Naive thymus-derived CD4-positive, alpha-beta T cell (primary cell): ENCODE measurements around the gene F10. TPM values are rescaled to one million over a fixed set of nuclear protein-coding genes. Genes with fewer than 3 reads are reported as not detected.
"Not testable (repeated sequence)": the region's sequence is repeated elsewhere in the genome, so short reads cannot be mapped to it uniquely, and the experiment has no call there.

Source experiments
- ATAC-seq: fragments of 150-1000 bp; cut with Tn5 transposase; 2 replicates; pipeline ENCODE4 v1.10.0; 2021; ENCODE audit warnings: mild to moderate bottlenecking, moderate library complexity
- CTCF ChIA-PET: fragments of 350-600 bp; sonication (Branson Sonifier 250); formaldehyde crosslinking; loops from one replicate; lab custom pipeline; 2021; ENCODE audit warnings: antibody characterized with exemption; lab: Charles Lee
- POLR2A ChIA-PET: fragments of 350-600 bp; sonication (Branson Sonifier 250); formaldehyde crosslinking; loops from one replicate; lab custom pipeline; 2021; ENCODE audit warnings: antibody characterized with exemption, inconsistent platforms; lab: Charles Lee
- DNase-seq, 9 donors: peaks; one replicate each; pipeline versions ENCODE4 v3.0.0 to v3.0.0-alpha.2; 2020 to 2022; ENCODE audit warnings: mixed read lengths in 1 of 9
- H3K27ac ChIP-seq: one replicate; pipeline ENCODE4 v1.7.0; 2013; ENCODE audit warnings: mild to moderate bottlenecking, low read depth, low read length, moderate library complexity
- H3K27me3 ChIP-seq, 2 donors: one replicate each; pipeline ENCODE4 v1.7.0; 2013; ENCODE audit warnings: low read length in 2 of 2, mild to moderate bottlenecking in 2 of 2, moderate library complexity in 2 of 2; ENCODE audit not compliant: control insufficient read depth in 2 of 2, insufficient read depth in 2 of 2
- H3K36me3 ChIP-seq, 3 experiments: 1 replicate in 2 of 3; 2 replicates in 1 of 3; pipeline ENCODE4 v1.7.0; 2013; ENCODE audit warnings: low read length in 3 of 3, mild to moderate bottlenecking in 3 of 3, moderate library complexity in 1 of 3; ENCODE audit not compliant: insufficient read depth in 3 of 3, control insufficient read depth in 2 of 3
- H3K4me1 ChIP-seq, 2 donors: one replicate each; pipeline ENCODE4 v1.7.0; 2013; ENCODE audit warnings: low read length in 2 of 2, mild to moderate bottlenecking in 2 of 2, moderate library complexity in 1 of 2; ENCODE audit not compliant: control insufficient read depth in 2 of 2, insufficient read depth in 2 of 2
- H3K4me3 ChIP-seq: 2 replicates; pipeline ENCODE4 v1.7.0; 2013; ENCODE audit warnings: mild to moderate bottlenecking, low read length
- H3K9me3 ChIP-seq, 3 experiments: 1 replicate in 2 of 3; 2 replicates in 1 of 3; pipeline ENCODE4 v1.7.0; 2013; ENCODE audit warnings: low read length in 3 of 3; ENCODE audit not compliant: control insufficient read depth in 2 of 3
- H3K27ac Mint-ChIP-seq, 9 donors: one replicate each; pipeline ENCODE4 v1.8.0; 2020 to 2022; ENCODE audit warnings: mixed read lengths in 9 of 9, mild to moderate bottlenecking in 8 of 9, moderate library complexity in 5 of 9, inconsistent platforms in 2 of 9
- H3K27me3 Mint-ChIP-seq, 5 donors: one replicate each; pipeline ENCODE4 v1.8.0; 2021 to 2022; ENCODE audit warnings: mixed read lengths in 5 of 5, mild to moderate bottlenecking in 1 of 5
- H3K36me3 Mint-ChIP-seq, 5 donors: one replicate each; pipeline ENCODE4 v1.8.0; 2020 to 2022; ENCODE audit warnings: mixed read lengths in 5 of 5, mild to moderate bottlenecking in 3 of 5, inconsistent platforms in 1 of 5
- H3K4me1 Mint-ChIP-seq, 7 donors: one replicate each; pipeline ENCODE4 v1.8.0; 2020 to 2022; ENCODE audit warnings: mixed read lengths in 7 of 7, mild to moderate bottlenecking in 3 of 7, inconsistent platforms in 1 of 7
- H3K4me3 Mint-ChIP-seq, 10 donors: one replicate each; pipeline ENCODE4 v1.8.0; 2020 to 2022; ENCODE audit warnings: mild to moderate bottlenecking in 10 of 10, mixed read lengths in 10 of 10, moderate library complexity in 6 of 10, inconsistent platforms in 2 of 10
- H3K9me3 Mint-ChIP-seq, 11 donors: one replicate each; pipeline ENCODE4 v1.8.0; 2020 to 2022; ENCODE audit warnings: mixed read lengths in 11 of 11, mild to moderate bottlenecking in 4 of 11, inconsistent platforms in 1 of 11, moderate library complexity in 1 of 11
- intact Hi-C, 2 donors: fragments of 100-400 bp; cut with micrococcal nuclease; formaldehyde crosslinking; loops; one replicate each; pipeline ENCODE4 v1.15.1; 2023
- polyA plus RNA-seq, 2 donors: library from polyadenylated mRNA; unstranded; fragments of 300-500 nt; fragmentation: Illumina TruSeq; gene quantifications; one replicate each; pipeline ENCODE4 v1.2.3, GENCODE V29; 2021
- total RNA-seq, 6 experiments: library from RNA in 5 of 6; stranded (reverse) in 5 of 6; gene quantifications; 1 replicate in 5 of 6; 2 replicates in 1 of 6; pipeline ENCODE4 v1.2.3 and lab custom pipeline; 2021 to 2026

The F10 gene
- total and polyA plus RNA-seq, 7 experiments from 2014 or later: not detected

- DNase-seq, H3K4me3 Mint-ChIP-seq, H3K27ac ChIP-seq, CTCF ChIA-PET, intact Hi-C loops, H3K9me3 Mint-ChIP-seq, ATAC-seq, POLR2A ChIA-PET, H3K4me1 ChIP-seq, H3K9me3 ChIP-seq, H3K27me3 ChIP-seq, H3K36me3 ChIP-seq, H3K4me3 ChIP-seq, H3K27ac Mint-ChIP-seq, H3K4me1 Mint-ChIP-seq, H3K27me3 Mint-ChIP-seq: not testable (repeated sequence)
- H3K36me3 Mint-ChIP-seq: peaks cover 0 to 14% (median 0%) of the 10 kb centered on the region in 5 donors
These were observed 20.3 kb upstream of the F10 start for GRCh38 chr13:113102302-113102701.

GRCh38 chr13:113102727-113103126 lies 19.9 kb upstream of the F10 start:
- Histone ChIP-seq H3K27ac (no peak overlapping the region), H3K4me1 (no peaks in the 10 kb centered on the region), H3K27me3 (no peaks in the 10 kb centered on the region), H3K9me3 (no peaks in the 10 kb centered on the region), H3K36me3 (peaks cover 0 to 4% (median 0%) of the 10 kb centered on the region in 3 experiments), H3K4me3 (no peak overlapping the region)
- Mint-ChIP-seq H3K9me3 (no peaks in the 10 kb centered on the region), H3K4me1 (peaks cover 0 to 6% (median 0%) of the 10 kb centered on the region in 7 donors), H3K36me3 (peaks cover 0 to 13% (median 0%) of the 10 kb centered on the region in 5 donors), H3K27ac (peak overlapping the region in 1 of 9 donors; percentile 14), H3K27me3 (no peaks in the 10 kb centered on the region), H3K4me3 (no peak overlapping the region)
- intact Hi-C loops: no loop called here
- ChIA-PET POLR2A (no interaction called here), CTCF (no interaction called here)
- ATAC-seq (no peak), DNase-seq (no peak)

- POLR2A ChIA-PET: no interaction called here
- H3K4me1 Mint-ChIP-seq: peaks cover 0 to 6% (median 0%) of the 10 kb centered on the region in 7 donors
- H3K27ac Mint-ChIP-seq: no peak overlapping the region
- ATAC-seq: peak; percentile 14
- no peaks in the 10 kb centered on the region for H3K9me3 Mint-ChIP-seq
- CTCF ChIA-PET: no interaction called here
- H3K27me3 ChIP-seq: no peaks in the 10 kb centered on the region
- intact Hi-C loops: no loop called here
- H3K4me3 Mint-ChIP-seq: no peak overlapping the region
- H3K4me1 ChIP-seq: no peaks in the 10 kb centered on the region
- no peak for DNase-seq
- H3K27ac ChIP-seq: no peak overlapping the region
- no peaks in the 10 kb centered on the region for H3K27me3 Mint-ChIP-seq
- no peaks in the 10 kb centered on the region for H3K36me3 ChIP-seq
- H3K36me3 Mint-ChIP-seq: peaks cover 0 to 3% (median 0%) of the 10 kb centered on the region in 5 donors
- no peak overlapping the region for H3K4me3 ChIP-seq
- H3K9me3 ChIP-seq: no peaks in the 10 kb centered on the region
These were observed 19.0 kb upstream of the F10 start for GRCh38 chr13:113103646-113104045.

GRCh38 chr13:113105032-113105920 lies 17.3 kb upstream of the F10 start, which contains the start of gene F7:
Gene F7 (plus strand): TSS chr13:113105791. CDS start chr13:113105842, 51 bp downstream.
- intact Hi-C loops: no loop called here
- Mint-ChIP-seq H3K9me3 (no peaks in the 10 kb centered on the region), H3K27ac (no peak within 1 kb of the TSS), H3K4me3 (no peak within 1 kb of the TSS), H3K36me3 (no peaks in the 10 kb centered on the region), H3K27me3 (peaks cover 0 to 4% (median 0%) of the 10 kb centered on the region in 5 donors), H3K4me1 (peaks cover 0 to 6% (median 0%) of the 10 kb centered on the region in 7 donors)
- no peak within 1 kb of the TSS for H3K27ac ChIP-seq
- no peaks in the 10 kb centered on the region for H3K36me3 ChIP-seq
- ATAC-seq: no peak
- no peak within 1 kb of the TSS for H3K4me3 ChIP-seq
- POLR2A ChIA-PET: no interaction called here
- H3K27me3 ChIP-seq: peaks cover 0 to 8% of the 10 kb centered on the region in 2 donors
- DNase-seq: no peak
- no peaks in the 10 kb centered on the region for H3K9me3 ChIP-seq
- H3K4me1 ChIP-seq: peaks cover 0 to 6% of the 10 kb centered on the region in 2 donors
- CTCF ChIA-PET: no interaction called here

GRCh38 chr13:113105921-113106452 lies 16.6 kb upstream of the F10 start:
- Mint-ChIP-seq H3K27ac (no peak overlapping the region), H3K36me3 (no peaks in the 10 kb centered on the region), H3K9me3 (no peaks in the 10 kb centered on the region), H3K4me3 (no peak overlapping the region), H3K4me1 (peaks cover 0 to 6% (median 0%) of the 10 kb centered on the region in 7 donors), H3K27me3 (peaks cover 0 to 5% (median 0%) of the 10 kb centered on the region in 5 donors)
- ChIA-PET POLR2A (no interaction called here), CTCF (no interaction called here)
- no peak for ATAC-seq
- DNase-seq: no peak
- peaks cover 0 to 6% of the 10 kb centered on the region in 2 donors for H3K4me1 ChIP-seq
- H3K36me3 ChIP-seq: no peaks in the 10 kb centered on the region
- H3K27me3 ChIP-seq: peaks cover 0 to 8% of the 10 kb centered on the region in 2 donors
- intact Hi-C loops: no loop called here
- no peaks in the 10 kb centered on the region for H3K9me3 ChIP-seq
- H3K4me3 ChIP-seq: no peak overlapping the region
- no peak overlapping the region for H3K27ac ChIP-seq

- H3K27me3 ChIP-seq: peaks cover 0 to 8% of the 10 kb centered on the region in 2 donors
- CTCF ChIA-PET: no interaction called here
- peaks cover 0 to 6% of the 10 kb centered on the region in 2 donors for H3K4me1 ChIP-seq
- Mint-ChIP-seq H3K4me3 (peak overlapping the region in 1 of 10 donors; percentile 21), H3K9me3 (no peaks in the 10 kb centered on the region), H3K27me3 (peaks cover 0 to 6% (median 0%) of the 10 kb centered on the region in 5 donors), H3K27ac (no peak overlapping the region), H3K4me1 (peaks cover 0 to 6% (median 0%) of the 10 kb centered on the region in 7 donors), H3K36me3 (no peaks in the 10 kb centered on the region)
- DNase-seq (no peak), ATAC-seq (no peak)
- POLR2A ChIA-PET: no interaction called here
- no peaks in the 10 kb centered on the region for H3K36me3 ChIP-seq
- no peak overlapping the region for H3K27ac ChIP-seq
- intact Hi-C loops: no loop called here
- no peak overlapping the region for H3K4me3 ChIP-seq
- H3K9me3 ChIP-seq: no peaks in the 10 kb centered on the region
These were observed 15.8 kb upstream of the F10 start for GRCh38 chr13:113106711-113107351.
